ENCODE measurements around the gene RCVRN.

DNA sequence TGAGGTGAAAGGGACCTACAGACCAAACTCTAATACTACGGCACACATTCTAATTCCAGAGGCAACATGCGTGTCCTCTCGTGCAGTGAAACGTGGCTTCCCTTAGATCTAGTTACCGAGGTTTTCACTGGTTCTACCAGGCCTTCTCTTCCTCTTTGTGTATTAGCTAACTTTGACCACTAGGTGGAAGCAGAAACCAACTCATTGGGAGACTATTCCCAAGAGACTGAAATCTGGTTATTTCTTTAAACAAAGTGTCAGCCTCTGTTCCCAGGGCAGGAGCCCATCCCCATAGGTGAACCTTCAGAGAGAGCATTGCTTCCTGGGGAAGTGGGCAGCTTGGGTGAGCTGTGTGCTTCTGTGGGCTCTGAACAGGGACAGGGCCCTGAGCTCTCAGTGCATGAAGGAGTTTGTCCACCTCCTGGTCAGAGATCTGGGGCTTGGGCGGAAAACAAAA lies 19.7 kb upstream of the RCVRN start:
- TF ChIP-seq, protein P1, sequence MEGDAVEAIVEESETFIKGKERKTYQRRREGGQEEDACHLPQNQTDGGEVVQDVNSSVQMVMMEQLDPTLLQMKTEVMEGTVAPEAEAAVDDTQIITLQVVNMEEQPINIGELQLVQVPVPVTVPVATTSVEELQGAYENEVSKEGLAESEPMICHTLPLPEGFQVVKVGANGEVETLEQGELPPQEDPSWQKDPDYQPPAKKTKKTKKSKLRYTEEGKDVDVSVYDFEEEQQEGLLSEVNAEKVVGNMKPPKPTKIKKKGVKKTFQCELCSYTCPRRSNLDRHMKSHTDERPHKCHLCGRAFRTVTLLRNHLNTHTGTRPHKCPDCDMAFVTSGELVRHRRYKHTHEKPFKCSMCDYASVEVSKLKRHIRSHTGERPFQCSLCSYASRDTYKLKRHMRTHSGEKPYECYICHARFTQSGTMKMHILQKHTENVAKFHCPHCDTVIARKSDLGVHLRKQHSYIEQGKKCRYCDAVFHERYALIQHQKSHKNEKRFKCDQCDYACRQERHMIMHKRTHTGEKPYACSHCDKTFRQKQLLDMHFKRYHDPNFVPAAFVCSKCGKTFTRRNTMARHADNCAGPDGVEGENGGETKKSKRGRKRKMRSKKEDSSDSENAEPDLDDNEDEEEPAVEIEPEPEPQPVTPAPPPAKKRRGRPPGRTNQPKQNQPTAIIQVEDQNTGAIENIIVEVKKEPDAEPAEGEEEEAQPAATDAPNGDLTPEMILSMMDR (IDR thresholded peaks at IDR 0.05): peak; percentile 72 to 89 (median 80)
- TF ChIP-seq POLR2A (IDR thresholded peaks at IDR 0.05): no peak
